Astrocyte (in vitro differentiated cells and primary cell): ENCODE measurements around the gene ELF1.

Source experiments
- CTCF ChIP-seq: IDR thresholded peaks from 2 replicates; pipeline ENCODE4 v1.5.1; 2011; ENCODE audit warnings: low read depth, mild to moderate bottlenecking, inconsistent platforms, low read length, moderate library complexity; ENCODE audit not compliant: insufficient read depth
- EZH2 ChIP-seq: IDR thresholded peaks from 2 replicates; pipeline ENCODE4 v1.6.1; 2012; ENCODE audit warnings: mild to moderate bottlenecking, low read length, inconsistent platforms; ENCODE audit not compliant: insufficient read depth

GRCh38 chr13:41056826-41057711, 38.0 kb upstream of the ELF1 start:
- TF ChIP-seq EZH2 (no peak), CTCF (no peak)
